AG08395 (cell line): Measurements from ENCODE around the gene UCP2.
"Not testable (repeated sequence)": the region's sequence is repeated elsewhere in the genome, so short reads cannot be mapped to it uniquely, and the experiment has no call there.

Experiments
- DNase-seq: peaks from one replicate; pipeline ENCODE4 v3.0.0; 2012; ENCODE audit warnings: mixed read lengths, low spot score

Gene UCP2

GRCh38 chr11:73944085-73944484 is 38.6 kb downstream of the UCP2 start:
- no peak for DNase-seq

GRCh38 chr11:73942010-73942409 is 40.6 kb downstream of the UCP2 start:
- DNase-seq = no peak

GRCh38 chr11:73940801-73941570 is 41.7 kb downstream of the UCP2 start:
- no peak for DNase-seq

GRCh38 chr11:73939096-73939495 is 43.5 kb downstream of the UCP2 start:
- no peak for DNase-seq

GRCh38 chr11:73936047-73936446 is 46.6 kb downstream of the UCP2 start:
- DNase-seq = not testable (repeated sequence)

GRCh38 chr11:73932781-73933180 is 49.9 kb downstream of the UCP2 start:
- DNase-seq = no peak

GRCh38 chr11:73931951-73932350 is 50.7 kb downstream of the UCP2 start:
- no peak for DNase-seq

- DNase-seq = peak; percentile 75
Observed at GRCh38 chr11:73931039-73931645, 51.5 kb downstream of the UCP2 start.

- no peak for DNase-seq
Observed at GRCh38 chr11:73929388-73929787, 53.3 kb downstream of the UCP2 start.
